Fibroblast of the conjunctiva (primary cell): ENCODE measurements around the gene CBR3.
"Not testable (repeated sequence)": the region's sequence is repeated elsewhere in the genome, so short reads cannot be mapped to it uniquely, and the experiment has no call there.

Source experiments
- DNase-seq: peaks from one replicate; pipeline ENCODE4 v3.0.0-alpha.2; 2010; ENCODE audit warnings: low read depth

Gene CBR3

GRCh38 chr21:36117286-36117741, 17.6 kb upstream of the CBR3 start:
- no peak for DNase-seq

- DNase-seq = no peak
Observed at GRCh38 chr21:36120304-36120888, 14.5 kb upstream of the CBR3 start.

- DNase-seq = no peak
Observed at GRCh38 chr21:36122977-36123376, 11.9 kb upstream of the CBR3 start.

- no peak for DNase-seq
Observed at GRCh38 chr21:36124395-36124794, 10.5 kb upstream of the CBR3 start.

- no peak for DNase-seq
Observed at GRCh38 chr21:36125512-36126207, 9.2 kb upstream of the CBR3 start.

GRCh38 chr21:36126208-36126565, 8.7 kb upstream of the CBR3 start:
- DNase-seq = no peak

- no peak for DNase-seq
Observed at GRCh38 chr21:36126621-36127110, 8.2 kb upstream of the CBR3 start.

GRCh38 chr21:36127250-36127904, 7.5 kb upstream of the CBR3 start:
- DNase-seq = no peak

- DNase-seq = no peak
Observed at GRCh38 chr21:36127977-36128376, 6.9 kb upstream of the CBR3 start.

GRCh38 chr21:36129219-36129618, 5.7 kb upstream of the CBR3 start:
- DNase-seq = no peak

- not testable (repeated sequence) for DNase-seq
Observed at GRCh38 chr21:36130414-36130762, 4.5 kb upstream of the CBR3 start.

GRCh38 chr21:36130839-36131238, 4.0 kb upstream of the CBR3 start:
- DNase-seq = not testable (repeated sequence)

GRCh38 chr21:36132696-36133095, 2.2 kb upstream of the CBR3 start:
- DNase-seq = no peak

- DNase-seq = peak; percentile 60
Observed at GRCh38 chr21:36135391-36136102, 668 bp downstream of the CBR3 start.

- not testable (repeated sequence) for DNase-seq
Observed at GRCh38 chr21:36139791-36140190, 4.9 kb downstream of the CBR3 start.

- peak; percentile 77 for DNase-seq
Observed at GRCh38 chr21:36141513-36141925, 6.6 kb downstream of the CBR3 start.

- not testable (repeated sequence) for DNase-seq
Observed at GRCh38 chr21:36144233-36144632, 9.4 kb downstream of the CBR3 start.

GRCh38 chr21:36145259-36145658, 10.4 kb downstream of the CBR3 start:
- no peak for DNase-seq

GRCh38 chr21:36147911-36148310, 13.0 kb downstream of the CBR3 start:
- no peak for DNase-seq

- DNase-seq = no peak
Observed at GRCh38 chr21:36148886-36149285, 14.0 kb downstream of the CBR3 start.

GRCh38 chr21:36149788-36150711, 15.2 kb downstream of the CBR3 start:
- no peak for DNase-seq
